Testis (tissue), 2 donors: ENCODE measurements around the gene SLC28A2.

Source experiments
- POLR2A ChIP-seq: fragments of 450-650 bp; IDR thresholded peaks from one replicate; pipeline ENCODE4 v1.6.1; 2017; ENCODE audit warnings: antibody characterized with exemption, mild to moderate bottlenecking, moderate library complexity
- TF ChIP-seq, protein P1 (sequence below), 3 experiments: fragments of 450-650 bp in 2 of 3; fragments of 200-600 bp in 1 of 3; sonication (generic) in 1 of 3; IDR thresholded peaks; one replicate each; pipeline ENCODE4 v1.5.1; 2016 to 2019; ENCODE audit warnings: antibody characterized with exemption in 3 of 3, mild to moderate bottlenecking in 2 of 3, moderate library complexity in 1 of 3

DNA sequence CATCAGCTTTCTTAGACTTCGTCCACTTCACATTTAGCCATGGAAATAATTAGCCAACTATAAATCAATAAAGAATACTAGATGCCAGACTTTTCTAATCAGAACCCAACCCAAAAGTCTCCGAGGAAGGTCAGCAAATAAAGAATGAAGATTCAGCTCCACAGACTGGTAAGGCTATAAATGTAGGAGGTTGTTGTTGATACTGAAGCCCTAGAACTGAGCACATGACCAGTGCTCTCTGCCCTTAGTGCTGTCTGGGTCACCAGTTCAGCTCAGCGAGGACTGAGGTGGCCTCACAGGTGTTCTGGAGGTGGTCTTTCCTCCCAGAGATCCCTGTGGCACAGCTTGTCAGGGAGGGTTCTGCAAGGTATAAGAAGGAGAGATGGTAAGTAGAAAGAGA is 20.9 kb upstream of the SLC28A2 start:
- TF ChIP-seq, protein P1, sequence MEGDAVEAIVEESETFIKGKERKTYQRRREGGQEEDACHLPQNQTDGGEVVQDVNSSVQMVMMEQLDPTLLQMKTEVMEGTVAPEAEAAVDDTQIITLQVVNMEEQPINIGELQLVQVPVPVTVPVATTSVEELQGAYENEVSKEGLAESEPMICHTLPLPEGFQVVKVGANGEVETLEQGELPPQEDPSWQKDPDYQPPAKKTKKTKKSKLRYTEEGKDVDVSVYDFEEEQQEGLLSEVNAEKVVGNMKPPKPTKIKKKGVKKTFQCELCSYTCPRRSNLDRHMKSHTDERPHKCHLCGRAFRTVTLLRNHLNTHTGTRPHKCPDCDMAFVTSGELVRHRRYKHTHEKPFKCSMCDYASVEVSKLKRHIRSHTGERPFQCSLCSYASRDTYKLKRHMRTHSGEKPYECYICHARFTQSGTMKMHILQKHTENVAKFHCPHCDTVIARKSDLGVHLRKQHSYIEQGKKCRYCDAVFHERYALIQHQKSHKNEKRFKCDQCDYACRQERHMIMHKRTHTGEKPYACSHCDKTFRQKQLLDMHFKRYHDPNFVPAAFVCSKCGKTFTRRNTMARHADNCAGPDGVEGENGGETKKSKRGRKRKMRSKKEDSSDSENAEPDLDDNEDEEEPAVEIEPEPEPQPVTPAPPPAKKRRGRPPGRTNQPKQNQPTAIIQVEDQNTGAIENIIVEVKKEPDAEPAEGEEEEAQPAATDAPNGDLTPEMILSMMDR (IDR thresholded peaks at IDR 0.05): no peak
- TF ChIP-seq POLR2A: no peak
